Peyer's patch (tissue), 4 donors: ENCODE data around the gene PPP1R13L. TPM values are rescaled to one million over a fixed set of nuclear protein-coding genes. Genes with fewer than 3 reads are reported as not detected.

Source experiments
- DNase-seq, 3 donors: peaks; one replicate each; pipeline ENCODE4 v3.0.0-alpha.2; 2017 to 2019
- H3K27ac ChIP-seq, 4 donors: fragments of 200-600 bp; sonication (generic); one replicate each; pipeline ENCODE4 v1.5.1; 2016 to 2019
- H3K27me3 ChIP-seq, 2 donors: fragments of 200-600 bp; sonication (generic); one replicate each; pipeline ENCODE4 v1.5.1; 2019
- H3K36me3 ChIP-seq, 3 donors: fragments of 200-600 bp; sonication (generic); one replicate each; pipeline ENCODE4 v1.5.1; 2016 to 2019
- H3K4me1 ChIP-seq, 4 donors: fragments of 200-600 bp; sonication (generic); one replicate each; pipeline ENCODE4 v1.5.1; 2016 to 2019
- H3K4me3 ChIP-seq, 4 donors: fragments of 200-600 bp; sonication (generic); 1 replicate in 3 of 4; 2 replicates in 1 of 4; pipeline ENCODE4 v1.5.1; 2016 to 2019; ENCODE audit warnings: mild to moderate bottlenecking in 1 of 4
- H3K9me3 ChIP-seq, 4 donors: fragments of 200-600 bp; sonication (generic); one replicate each; pipeline ENCODE4 v1.5.1; 2016 to 2019; ENCODE audit warnings: mild to moderate bottlenecking in 1 of 4
- CTCF ChIP-seq, 6 experiments: fragments of 450-650 bp in 4 of 6; fragments of 200-600 bp in 2 of 6; sonication (generic) in 1 of 6; IDR thresholded peaks; one replicate each; pipeline ENCODE4 v1.5.1; 2017 to 2019; ENCODE audit warnings: antibody characterized with exemption in 6 of 6, mild to moderate bottlenecking in 3 of 6, moderate library complexity in 1 of 6
- POLR2A ChIP-seq, 2 donors: fragments of 450-650 bp; IDR thresholded peaks; one replicate each; pipeline ENCODE4 v1.5.1; 2017; ENCODE audit warnings: antibody characterized with exemption in 2 of 2, mild to moderate bottlenecking in 2 of 2, moderate library complexity in 2 of 2
- total RNA-seq, 4 donors: library from RNA; depleted of rRNA; stranded (reverse); fragments of >200 nt; gene quantifications; one replicate each; pipeline ENCODE4 v1.1.0, GENCODE V29; 2016

PPP1R13L gene
- total RNA-seq, 4 donors from 2014 or later = 16.5 to 53.9 (median 36.2) TPM

DNA sequence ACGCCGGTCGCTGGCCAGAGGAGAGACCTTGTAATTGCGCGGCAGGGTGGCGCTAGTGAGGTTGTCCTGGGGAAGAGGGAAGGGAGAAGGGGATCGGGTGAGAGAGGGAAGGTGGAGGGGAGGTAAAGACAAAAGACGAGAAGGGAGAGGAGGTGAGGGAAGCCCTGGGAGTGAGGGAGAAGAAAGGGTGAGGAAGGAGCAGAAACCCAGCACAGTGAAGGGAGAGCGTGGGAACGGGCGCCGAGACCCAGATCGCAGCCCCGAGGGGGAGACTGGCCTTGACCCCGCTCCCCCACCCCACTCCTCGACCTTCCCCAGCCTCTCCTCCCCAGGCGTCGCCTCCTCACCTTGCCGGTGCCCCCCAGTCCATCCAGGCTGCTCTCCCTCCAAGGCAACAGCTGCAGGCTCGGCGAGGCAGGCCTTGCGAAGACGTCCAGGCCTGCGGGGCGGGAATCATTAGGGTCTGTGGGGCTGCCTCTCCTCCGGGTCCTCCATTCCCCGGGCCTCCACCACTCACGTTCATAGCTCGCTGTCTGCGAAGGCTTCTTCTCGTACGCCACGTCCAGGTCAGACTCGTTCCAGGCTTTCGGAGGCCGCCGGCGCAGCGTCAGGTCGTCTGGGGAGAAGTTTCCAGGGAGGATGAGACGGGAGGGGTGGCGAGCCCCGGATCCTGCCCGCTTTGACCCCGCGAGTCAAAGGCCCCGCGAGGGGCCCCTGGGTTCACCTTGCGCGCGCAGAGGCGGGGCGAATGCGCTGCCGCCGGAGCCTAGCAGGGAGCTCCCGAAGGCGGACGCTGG, 8.8 kb downstream of the PPP1R13L start:
- Histone ChIP-seq H3K27ac (no peak overlapping the region), H3K36me3 (peaks cover 0 to 11% (median 0%) of the 10 kb centered on the region in 3 donors), H3K4me1 (peaks cover 0 to 15% (median 0%) of the 10 kb centered on the region in 4 donors), H3K4me3 (no peak overlapping the region), H3K9me3 (no peaks in the 10 kb centered on the region), H3K27me3 (no peaks in the 10 kb centered on the region)
- DNase-seq = no peak
- no peak for TF ChIP-seq CTCF (IDR thresholded peaks at IDR 0.05)
- TF ChIP-seq POLR2A (IDR thresholded peaks at IDR 0.05) = no peak

- Histone ChIP-seq H3K9me3 (no peaks in the 10 kb centered on the region), H3K36me3 (peaks cover 0 to 11% (median 0%) of the 10 kb centered on the region in 3 donors), H3K27ac (no peak overlapping the region), H3K4me1 (no peaks in the 10 kb centered on the region), H3K4me3 (no peak overlapping the region), H3K27me3 (no peaks in the 10 kb centered on the region)
- no peak for DNase-seq
- TF ChIP-seq CTCF (IDR thresholded peaks at IDR 0.05) (no peak), POLR2A (IDR thresholded peaks at IDR 0.05) (no peak)
Observed at GRCh38 chr19:45391871-45392665, 12.8 kb downstream of the PPP1R13L start.

- TF ChIP-seq CTCF (IDR thresholded peaks at IDR 0.05) (no peak), POLR2A (IDR thresholded peaks at IDR 0.05) (no peak)
- Histone ChIP-seq H3K9me3 (no peaks in the 10 kb centered on the region), H3K27me3 (peaks cover 0 to under 1% of the 10 kb centered on the region in 2 donors), H3K4me3 (no peak overlapping the region), H3K36me3 (peaks cover 0 to 4% (median 0%) of the 10 kb centered on the region in 3 donors), H3K27ac (no peak overlapping the region), H3K4me1 (no peaks in the 10 kb centered on the region)
- no peak for DNase-seq
Observed at GRCh38 chr19:45391346-45391745, 13.5 kb downstream of the PPP1R13L start.

- H3K36me3 ChIP-seq = no peaks in the 10 kb centered on the region
- peaks cover 0 to 17% of the 10 kb centered on the region in 2 donors for H3K27me3 ChIP-seq
- H3K4me1 ChIP-seq = no peaks in the 10 kb centered on the region
- H3K27ac ChIP-seq = no peak overlapping the region
- DNase-seq = no peak
- H3K4me3 ChIP-seq = no peak overlapping the region
- H3K9me3 ChIP-seq = no peaks in the 10 kb centered on the region
- no peak for TF ChIP-seq CTCF (IDR thresholded peaks at IDR 0.05)
- no peak for TF ChIP-seq POLR2A (IDR thresholded peaks at IDR 0.05)
Observed at GRCh38 chr19:45385392-45386221, 19.3 kb downstream of the PPP1R13L start.

DNA sequence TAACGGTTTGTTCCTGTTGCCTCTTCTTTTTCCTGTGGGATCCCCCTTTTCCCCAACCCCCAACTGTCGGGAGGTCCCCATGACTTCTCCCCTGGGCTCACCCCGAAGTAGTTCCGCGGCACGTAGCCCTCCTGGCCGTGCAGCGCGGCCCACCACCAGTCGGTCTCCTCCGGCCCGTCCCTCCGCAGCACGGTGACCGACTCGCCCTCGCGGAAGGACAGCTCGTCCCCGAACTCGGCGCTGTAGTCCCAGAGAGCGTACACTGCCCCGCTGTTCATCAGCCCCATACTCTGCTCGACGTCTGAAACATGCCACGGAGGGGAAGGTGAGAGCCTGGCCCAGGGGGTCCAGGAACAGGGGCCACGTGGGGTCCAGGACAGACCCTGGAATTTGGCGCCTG, 22.4 kb downstream of the PPP1R13L start:
- no peak overlapping the region for H3K27ac ChIP-seq
- H3K27me3 ChIP-seq = peaks cover 0 to 17% of the 10 kb centered on the region in 2 donors
- no peaks in the 10 kb centered on the region for H3K9me3 ChIP-seq
- H3K4me1 ChIP-seq = no peaks in the 10 kb centered on the region
- H3K36me3 ChIP-seq = no peaks in the 10 kb centered on the region
- H3K4me3 ChIP-seq = no peak overlapping the region
- no peak for DNase-seq
- TF ChIP-seq CTCF (IDR thresholded peaks at IDR 0.05) (no peak), POLR2A (IDR thresholded peaks at IDR 0.05) (no peak)
